Heart left ventricle (tissue), 13 donors: ENCODE data around the gene RABGGTA.

ENCODE experiments used
- CTCF ChIP-seq, 12 donors: fragments of 200-600 bp; sonication (generic) in 4 of 12; IDR thresholded peaks; one replicate each; pipeline versions ENCODE4 v1.5.0 to v1.8.0; 2018 to 2022; ENCODE audit warnings: antibody characterized with exemption in 12 of 12, mild to moderate bottlenecking in 5 of 12
- POLR2A ChIP-seq, 2 donors: fragments of 450-650 bp; IDR thresholded peaks; one replicate each; pipeline ENCODE4 v1.6.1; 2017; ENCODE audit warnings: antibody characterized with exemption in 2 of 2, mild to moderate bottlenecking in 2 of 2, moderate library complexity in 2 of 2
- donor health status: ischemic (EF 13 %, LVEDD 7.1; RV severe dilation, severe dysfunction).
- donor health status: DM: no; HTN: yes; CAD: no.
- donor health status: DM: no; HTN: no; CAD: no.
- donor health status: ischemic (EF 25% LVEDD 6.9; RV normal size, moderate dysfunction).
- donor health status: ischemic (EF 25% LVEDD 5.7; RV mildly dilated, moderate dysfunction).
- donor health status: ischemic (EF 35%, LVEDD 5.7; RV mildly dilated, moderate dysfunction).
- donor health status: nonischemic (EF 11% LVEDD 7.7; RV severe dilation, severe dysfunction).
- donor health status: DM: yes; HTN: yes; CAD: no.
- donor health status: PGD.
- donor health status: ischemic (EF 29% LVEDD 5.4; RV normal size, mild dysfunction).
- donor health status: nonischemic (EF 23%, LVEDD 6.1; RV moderate dilation, normal function).

- TF ChIP-seq POLR2A (IDR thresholded peaks at IDR 0.05) (no peak), CTCF (IDR thresholded peaks at IDR 0.05) (peak in 11 of 12 donors; percentile 32 to 68 (median 42))
Observed at GRCh38 chr14:24279301-24280186, 8.1 kb upstream of the RABGGTA start.
